ENCODE results near the gene LTB4R.

LTB4R gene

GRCh38 chr14:24363401-24363800 is 52.1 kb downstream of the LTB4R start:
- no peak for TF ChIP-seq CTCF (IDR thresholded peaks at IDR 0.05; ENCODE audit: extremely low read depth, missing control alignments)
- no peak for DNase-seq (ENCODE audit: low spot score)

GRCh38 chr14:24364841-24365240 is 53.5 kb downstream of the LTB4R start:
- no peak for DNase-seq (ENCODE audit: low spot score)
- TF ChIP-seq CTCF (IDR thresholded peaks at IDR 0.05; ENCODE audit: extremely low read depth, missing control alignments) = no peak

GRCh38 chr14:24365600-24366412 is 54.5 kb downstream of the LTB4R start:
- TF ChIP-seq CTCF (IDR thresholded peaks at IDR 0.05; ENCODE audit: extremely low read depth, missing control alignments) = peak; percentile 67
- peak; percentile 74 for DNase-seq (ENCODE audit: low spot score)

- no peak for DNase-seq (ENCODE audit: low spot score)
Measured at GRCh38 chr14:24366413-24366720, 55.1 kb downstream of the LTB4R start.

GRCh38 chr14:24366721-24367513 is 55.6 kb downstream of the LTB4R start:
- no peak for TF ChIP-seq CTCF (IDR thresholded peaks at IDR 0.05; ENCODE audit: extremely low read depth, missing control alignments)
- peak; percentile 88 for DNase-seq (ENCODE audit: low spot score)

More at GRCh38 chr14:24366413-24366720, 55.1 kb downstream of the LTB4R start:
- TF ChIP-seq CTCF (IDR thresholded peaks at IDR 0.05; ENCODE audit: extremely low read depth, missing control alignments) = no peak
